RKO (cell line): ENCODE measurements around the gene PER2.
A peak's percentile ranks its signal among the peaks of the same experiment; 100 is the strongest.
"Not testable (repeated sequence)": the region's sequence is repeated elsewhere in the genome, so short reads cannot be mapped to it uniquely, and the experiment has no call there.

Experiments used
- DNase-seq: peaks from one replicate; pipeline ENCODE4 v3.0.0-alpha.2; 2016; ENCODE audit warnings: low spot score

The PER2 gene, protein sequence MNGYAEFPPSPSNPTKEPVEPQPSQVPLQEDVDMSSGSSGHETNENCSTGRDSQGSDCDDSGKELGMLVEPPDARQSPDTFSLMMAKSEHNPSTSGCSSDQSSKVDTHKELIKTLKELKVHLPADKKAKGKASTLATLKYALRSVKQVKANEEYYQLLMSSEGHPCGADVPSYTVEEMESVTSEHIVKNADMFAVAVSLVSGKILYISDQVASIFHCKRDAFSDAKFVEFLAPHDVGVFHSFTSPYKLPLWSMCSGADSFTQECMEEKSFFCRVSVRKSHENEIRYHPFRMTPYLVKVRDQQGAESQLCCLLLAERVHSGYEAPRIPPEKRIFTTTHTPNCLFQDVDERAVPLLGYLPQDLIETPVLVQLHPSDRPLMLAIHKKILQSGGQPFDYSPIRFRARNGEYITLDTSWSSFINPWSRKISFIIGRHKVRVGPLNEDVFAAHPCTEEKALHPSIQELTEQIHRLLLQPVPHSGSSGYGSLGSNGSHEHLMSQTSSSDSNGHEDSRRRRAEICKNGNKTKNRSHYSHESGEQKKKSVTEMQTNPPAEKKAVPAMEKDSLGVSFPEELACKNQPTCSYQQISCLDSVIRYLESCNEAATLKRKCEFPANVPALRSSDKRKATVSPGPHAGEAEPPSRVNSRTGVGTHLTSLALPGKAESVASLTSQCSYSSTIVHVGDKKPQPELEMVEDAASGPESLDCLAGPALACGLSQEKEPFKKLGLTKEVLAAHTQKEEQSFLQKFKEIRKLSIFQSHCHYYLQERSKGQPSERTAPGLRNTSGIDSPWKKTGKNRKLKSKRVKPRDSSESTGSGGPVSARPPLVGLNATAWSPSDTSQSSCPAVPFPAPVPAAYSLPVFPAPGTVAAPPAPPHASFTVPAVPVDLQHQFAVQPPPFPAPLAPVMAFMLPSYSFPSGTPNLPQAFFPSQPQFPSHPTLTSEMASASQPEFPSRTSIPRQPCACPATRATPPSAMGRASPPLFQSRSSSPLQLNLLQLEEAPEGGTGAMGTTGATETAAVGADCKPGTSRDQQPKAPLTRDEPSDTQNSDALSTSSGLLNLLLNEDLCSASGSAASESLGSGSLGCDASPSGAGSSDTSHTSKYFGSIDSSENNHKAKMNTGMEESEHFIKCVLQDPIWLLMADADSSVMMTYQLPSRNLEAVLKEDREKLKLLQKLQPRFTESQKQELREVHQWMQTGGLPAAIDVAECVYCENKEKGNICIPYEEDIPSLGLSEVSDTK (N-terminal part only)

DNA sequence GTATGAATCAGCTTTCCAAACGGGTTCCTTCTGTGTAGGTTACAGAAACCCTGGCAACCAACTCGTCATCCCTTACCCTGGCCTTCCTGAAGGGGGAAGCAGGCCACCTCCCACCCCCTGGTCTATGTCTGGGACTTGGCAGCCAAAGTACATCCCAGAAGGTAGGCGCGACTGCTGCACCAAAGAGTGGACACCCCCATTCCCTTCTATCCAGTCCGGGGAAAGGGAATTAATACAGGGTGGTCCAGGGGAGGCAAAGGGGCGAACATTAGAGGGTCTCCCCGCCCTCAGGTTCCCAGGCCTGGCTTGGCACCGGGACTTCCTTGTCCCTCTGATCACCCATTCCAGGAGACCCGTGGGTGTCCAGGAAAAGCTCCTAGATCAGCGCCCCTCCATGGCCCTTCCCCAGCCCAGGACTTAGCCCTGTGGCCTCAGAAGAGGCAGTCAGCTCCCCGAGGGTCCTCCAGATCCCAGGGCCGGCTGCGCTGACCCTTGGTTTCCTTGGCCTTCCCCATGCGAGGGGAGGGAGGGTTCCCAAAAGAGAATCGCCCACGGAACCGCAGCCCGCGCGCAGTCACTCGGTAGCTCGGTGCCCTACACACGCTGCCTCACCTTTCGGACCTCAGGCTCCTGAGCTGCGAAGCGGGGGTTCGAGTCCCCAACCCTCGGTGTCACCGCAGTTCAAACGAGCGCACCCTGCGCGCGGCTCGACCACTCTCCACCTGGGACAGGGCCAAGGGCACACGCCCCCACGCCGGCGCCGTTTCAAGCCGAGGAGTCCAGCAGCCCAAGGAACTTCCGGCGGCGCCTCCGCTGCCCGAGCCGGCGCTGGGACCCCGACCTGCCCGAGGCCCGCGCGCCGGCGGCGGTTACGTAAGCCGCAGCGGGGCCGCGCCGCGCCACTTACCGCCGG lies at the start of gene PER2:
Gene PER2, minus strand, starts transcription at position 874 of the 913 bp plus-strand sequence. CDS start 10,674 bp downstream, outside the sequence.
- peak; percentile 94 for DNase-seq

DNA sequence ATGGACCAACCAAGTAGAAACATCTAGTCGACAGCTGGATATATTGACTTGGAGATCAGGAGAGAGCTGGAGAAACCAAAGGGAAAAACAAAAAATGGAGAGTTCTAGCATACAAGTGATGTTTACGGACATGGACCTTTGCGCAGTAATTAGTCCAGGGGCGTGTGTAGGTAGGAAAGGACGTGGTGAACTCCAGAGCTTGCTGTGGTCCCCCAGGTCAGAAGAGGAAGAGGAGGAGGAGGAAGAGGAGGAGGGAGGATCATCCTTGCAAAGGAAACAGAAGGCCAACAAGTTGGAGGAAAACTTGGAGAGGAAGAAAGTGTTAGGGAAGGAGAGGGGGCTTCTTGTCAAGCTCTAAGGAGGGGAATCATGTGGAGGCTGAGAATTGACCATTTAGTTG lies 49.4 kb upstream of the PER2 start:
- no peak for DNase-seq

DNA sequence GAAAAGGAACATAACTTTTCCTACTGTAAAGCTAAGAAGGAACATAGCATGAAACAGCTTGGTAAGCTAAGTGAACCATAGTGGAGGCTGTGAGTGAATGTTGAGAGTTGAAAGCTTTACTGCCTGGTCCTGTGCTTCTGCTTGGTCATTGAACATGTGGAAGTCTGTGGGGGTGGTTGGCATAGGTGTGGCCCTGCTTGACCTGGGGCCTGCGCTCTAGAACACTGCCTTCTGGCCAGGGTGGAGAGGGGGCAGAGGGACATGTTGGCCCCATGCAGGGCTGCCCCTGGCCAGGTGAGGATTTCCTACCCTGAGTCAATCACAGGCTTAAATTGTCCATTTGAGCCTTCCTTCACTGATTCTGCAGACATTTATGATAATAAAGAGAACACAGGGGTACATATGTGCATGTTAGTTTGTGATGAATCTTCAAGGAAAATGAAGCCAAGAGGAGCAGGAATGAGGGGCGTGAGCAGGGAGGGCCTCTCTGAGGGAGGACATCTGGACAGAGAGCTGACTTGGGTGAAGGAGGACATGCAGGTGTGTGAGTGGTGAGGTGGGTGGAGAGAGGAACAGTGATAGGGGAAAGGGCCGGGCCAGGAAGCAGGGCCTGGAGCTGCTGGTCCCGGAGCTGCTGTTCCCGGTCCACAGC lies 48.5 kb upstream of the PER2 start:
- no peak for DNase-seq

DNA sequence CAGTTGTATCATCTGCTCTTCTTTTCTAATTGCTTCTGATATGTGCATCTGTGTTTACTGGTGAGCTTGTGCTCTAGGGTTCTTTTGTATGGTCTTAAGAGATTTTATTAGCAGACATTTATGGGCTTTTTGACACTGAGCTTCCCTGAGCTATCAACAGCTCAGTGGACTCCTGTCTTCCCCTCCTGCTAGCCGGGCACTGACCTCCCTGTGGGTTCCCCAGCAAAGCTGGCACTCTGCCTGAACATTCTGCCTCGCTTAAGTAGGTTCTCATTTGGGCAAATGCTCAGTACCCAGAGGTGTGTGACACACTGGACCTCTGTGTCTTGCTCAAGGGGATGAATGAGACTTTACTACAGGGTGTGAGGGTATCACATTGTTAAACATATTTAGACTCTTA lies 47.7 kb upstream of the PER2 start:
- DNase-seq: no peak

DNA sequence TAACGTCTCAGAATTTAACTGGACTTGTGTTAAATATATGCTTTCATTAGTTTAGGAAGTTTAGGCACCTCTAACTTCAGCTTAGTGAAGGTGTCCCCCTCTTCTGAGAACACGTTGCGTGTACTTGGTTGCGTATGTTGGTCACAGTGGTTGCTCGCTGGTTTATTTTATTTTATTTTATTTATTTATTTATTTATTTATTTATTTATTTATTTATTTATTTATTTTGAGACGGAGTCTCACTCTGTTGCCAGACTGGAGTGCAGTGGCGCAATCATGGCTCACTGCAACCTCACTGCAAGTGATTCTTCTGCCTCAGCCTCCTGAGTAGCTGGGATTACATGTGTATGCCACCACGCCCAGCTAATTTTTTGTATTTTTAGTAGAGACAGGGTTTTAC lies 47.2 kb upstream of the PER2 start:
- DNase-seq: not testable (repeated sequence)

DNA sequence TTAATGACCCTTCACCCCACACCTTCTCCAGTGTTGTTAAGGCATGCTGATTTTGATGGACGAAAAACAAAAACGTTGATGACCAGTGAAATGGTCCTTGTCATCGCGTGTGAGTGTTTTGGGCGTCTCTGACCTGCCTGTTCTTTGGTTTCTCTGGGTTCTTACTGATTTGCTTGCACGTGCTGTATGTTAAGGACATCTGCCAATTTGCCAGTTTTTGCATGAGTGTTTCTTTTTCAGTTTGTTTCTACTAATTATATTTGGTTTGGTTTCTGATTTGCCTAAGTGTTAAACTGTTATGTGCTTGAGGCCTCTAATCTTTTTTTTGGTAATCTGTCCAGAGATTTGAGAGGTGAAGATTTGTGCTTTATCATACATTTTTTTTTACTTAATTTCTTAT lies 46.5 kb upstream of the PER2 start:
- DNase-seq: no peak

DNA sequence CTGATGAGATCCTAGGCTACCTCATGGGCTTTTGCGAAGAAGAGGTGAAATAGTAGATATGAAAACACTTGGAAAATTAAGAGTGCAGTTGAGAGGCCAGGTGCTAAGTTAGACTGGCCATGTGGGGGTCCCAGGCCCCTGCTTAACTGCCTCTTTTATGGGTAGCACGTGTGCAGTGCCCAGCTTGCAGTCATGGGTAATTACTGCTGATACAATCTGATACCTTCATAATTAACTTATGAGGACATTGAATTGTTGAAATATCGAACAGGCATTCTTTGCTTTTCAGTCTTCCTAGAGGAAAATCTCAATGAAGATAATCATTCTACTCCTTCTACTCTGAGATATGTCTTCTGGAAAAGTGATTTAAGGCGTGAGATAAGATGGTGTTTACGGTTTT lies 43.5 kb upstream of the PER2 start:
- DNase-seq: no peak

DNA sequence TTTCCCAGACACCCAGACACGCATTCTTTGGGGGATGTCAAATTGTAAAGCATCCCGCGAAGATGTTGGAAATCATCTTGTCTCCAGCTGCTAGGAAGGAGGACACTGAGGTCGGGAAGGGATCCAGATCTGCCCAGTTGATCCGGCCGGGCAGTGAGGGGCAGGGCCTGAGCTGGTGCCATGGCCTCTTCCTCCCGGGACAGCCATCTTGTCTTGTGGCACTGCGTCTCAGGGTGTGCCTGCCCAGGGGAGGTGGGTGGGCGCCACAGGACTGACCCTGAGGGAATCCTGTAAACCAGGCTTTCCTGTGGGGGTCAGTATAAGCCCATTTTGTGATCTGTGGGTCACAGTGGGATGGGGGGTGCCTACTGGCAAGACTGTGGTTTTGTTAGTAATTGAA lies 42.0 kb upstream of the PER2 start:
- DNase-seq: no peak

DNA sequence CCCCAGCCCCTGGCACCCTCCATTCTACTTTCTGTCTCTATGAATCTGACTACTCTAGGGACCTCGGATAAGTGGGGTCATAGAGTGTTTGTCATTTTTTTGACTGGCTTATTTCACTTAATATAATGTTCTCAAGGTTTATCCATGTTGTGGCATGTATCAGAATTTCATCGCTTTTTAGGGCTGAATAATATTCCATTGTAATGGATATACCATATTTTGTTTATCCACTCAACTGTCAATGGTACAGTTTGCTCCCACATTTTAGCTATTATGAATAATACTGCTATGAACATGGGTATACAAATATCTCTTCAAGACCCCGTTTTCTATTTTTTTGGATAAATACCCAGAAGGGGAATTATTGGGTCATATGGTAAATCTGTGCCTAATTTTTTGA lies 39.3 kb upstream of the PER2 start:
- no peak for DNase-seq

DNA sequence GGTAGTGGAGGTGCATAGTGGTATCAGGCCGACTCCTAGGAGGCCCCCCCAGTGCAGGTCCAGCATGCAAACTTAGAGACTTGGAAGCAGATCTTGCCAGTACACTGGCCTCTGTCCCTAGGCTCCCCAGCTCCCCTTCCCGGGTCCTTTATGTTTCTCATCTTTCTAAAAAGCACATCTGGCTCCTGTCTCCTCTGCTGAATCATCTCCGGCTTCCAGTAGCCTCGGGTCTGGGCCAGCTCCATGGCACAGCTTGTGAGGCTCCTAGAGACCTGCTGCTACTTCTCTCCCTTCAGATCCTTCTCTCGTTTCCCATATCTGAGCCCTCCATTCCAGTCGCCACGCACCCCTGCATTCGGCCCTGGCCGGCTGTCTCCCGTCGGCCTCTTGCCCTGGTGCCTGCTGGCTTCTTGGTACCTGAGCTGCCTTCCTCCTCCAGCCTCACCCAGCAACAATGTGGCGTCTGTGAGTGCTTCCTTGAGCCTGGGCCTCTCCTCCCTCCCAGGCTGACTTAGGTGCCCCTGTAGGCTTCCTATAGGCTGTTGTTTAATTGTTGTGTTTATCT lies 38.5 kb upstream of the PER2 start:
- DNase-seq: no peak

DNA sequence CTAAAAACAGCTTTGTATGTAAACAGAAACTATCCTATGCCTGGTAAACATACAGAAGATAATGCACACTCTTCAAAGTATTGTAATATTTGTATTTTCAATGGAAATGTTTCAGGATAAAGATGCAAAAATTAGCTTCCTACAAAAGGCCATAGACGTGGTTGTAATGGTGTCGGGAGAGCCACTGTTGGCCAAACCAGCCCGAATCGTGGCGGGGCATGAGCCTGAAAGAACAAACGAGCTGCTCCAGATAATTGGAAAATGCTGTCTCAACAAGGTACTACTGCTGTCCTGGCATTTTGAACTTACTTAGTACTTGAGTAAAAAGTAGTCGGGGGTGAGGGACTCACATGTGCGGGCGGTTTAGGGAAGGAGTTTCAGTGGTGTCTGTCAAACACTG lies 37.3 kb upstream of the PER2 start:
- no peak for DNase-seq

DNA sequence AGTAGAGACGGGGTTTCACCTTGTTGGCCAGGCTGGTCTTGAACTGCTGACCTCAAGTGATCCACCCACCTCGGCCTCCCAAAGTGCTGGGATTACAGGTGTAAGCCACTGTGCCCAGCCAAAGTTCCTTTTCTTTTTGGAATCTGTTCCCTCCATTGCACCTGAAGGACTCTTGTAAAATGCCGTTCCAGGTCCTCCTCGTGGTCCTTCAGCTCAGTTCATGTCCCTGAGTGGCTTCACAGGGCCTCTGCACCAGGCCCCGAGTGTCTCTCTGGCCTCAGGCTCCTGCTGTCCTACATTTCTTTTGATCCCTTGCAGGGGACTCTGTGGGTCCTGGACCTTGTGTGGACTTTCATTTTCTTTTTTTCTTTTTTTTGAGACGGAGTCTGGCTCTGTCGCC lies 35.8 kb upstream of the PER2 start:
- not testable (repeated sequence) for DNase-seq

DNA sequence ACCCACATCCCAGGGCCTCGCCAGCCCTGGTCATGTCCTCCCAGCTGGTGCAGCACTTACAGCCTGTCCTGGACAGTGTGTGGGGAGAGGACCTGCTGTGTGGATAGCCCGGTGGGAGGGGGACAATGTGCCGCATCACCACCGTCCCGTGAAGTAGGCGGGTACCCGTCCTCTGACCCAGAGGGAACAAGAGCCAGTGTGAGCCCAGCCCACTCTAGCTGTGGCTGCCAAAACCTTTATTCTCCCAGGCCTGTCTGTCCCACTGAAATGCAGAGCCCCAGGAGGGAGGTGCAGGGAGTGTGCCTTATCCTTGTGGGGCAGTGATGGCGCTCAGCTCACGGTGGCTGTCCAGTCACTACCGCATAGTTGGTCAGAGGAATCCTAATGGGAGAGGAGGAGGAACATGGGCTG lies 33.6 kb upstream of the PER2 start:
- no peak for DNase-seq

DNA sequence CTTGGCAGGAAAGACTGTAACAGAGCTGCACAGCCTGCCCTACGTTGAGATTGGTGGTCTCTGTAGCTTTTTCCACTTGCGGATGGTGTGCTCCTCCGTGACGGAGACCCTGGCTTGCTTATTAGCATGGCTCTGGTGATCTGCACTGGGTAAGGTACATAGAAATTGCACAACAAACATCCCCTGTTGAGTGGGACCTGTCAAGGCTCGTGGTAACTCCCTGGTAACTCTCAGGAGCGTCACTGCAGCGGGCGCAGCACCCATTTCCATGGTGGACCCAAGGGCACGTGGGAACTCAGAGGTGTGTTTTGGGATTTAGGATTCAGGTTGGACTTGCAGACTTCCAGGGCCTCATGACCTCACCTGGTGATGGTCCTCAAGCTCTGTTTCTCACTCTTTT lies 33.1 kb upstream of the PER2 start:
- no peak for DNase-seq

DNA sequence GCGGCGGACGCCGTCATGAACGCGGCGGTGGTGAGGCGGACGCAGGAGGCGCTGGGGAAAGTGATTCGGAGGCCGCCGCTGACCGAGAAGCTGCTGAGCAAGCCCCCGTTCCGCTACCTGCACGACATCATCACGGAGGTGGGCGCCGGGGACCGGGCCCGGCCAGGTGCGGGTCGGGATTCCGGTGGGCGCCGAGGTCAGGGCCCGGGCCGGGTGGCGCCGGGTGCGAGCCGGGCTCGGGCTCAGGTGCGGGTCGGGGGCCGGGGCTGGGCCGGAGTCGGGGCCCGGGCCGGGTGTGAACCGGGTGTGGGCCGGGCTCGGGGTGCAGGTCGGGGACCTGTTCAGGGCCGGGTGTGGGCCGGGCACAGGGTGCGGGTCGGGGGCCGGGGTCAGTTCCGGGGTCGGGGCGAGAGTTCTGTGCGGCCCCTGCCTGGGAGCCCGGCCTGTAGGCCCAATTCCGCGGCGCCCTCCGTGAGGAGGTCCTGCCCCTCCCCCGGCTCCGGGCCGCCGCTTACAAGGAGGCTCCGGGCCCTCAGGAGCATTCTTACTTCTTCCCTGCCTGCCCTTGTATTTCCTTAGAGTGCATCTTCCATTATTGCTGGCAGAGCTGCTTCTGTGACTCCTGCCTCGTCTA lies 32.4 kb upstream of the PER2 start:
- DNase-seq: peak; percentile 36

DNA sequence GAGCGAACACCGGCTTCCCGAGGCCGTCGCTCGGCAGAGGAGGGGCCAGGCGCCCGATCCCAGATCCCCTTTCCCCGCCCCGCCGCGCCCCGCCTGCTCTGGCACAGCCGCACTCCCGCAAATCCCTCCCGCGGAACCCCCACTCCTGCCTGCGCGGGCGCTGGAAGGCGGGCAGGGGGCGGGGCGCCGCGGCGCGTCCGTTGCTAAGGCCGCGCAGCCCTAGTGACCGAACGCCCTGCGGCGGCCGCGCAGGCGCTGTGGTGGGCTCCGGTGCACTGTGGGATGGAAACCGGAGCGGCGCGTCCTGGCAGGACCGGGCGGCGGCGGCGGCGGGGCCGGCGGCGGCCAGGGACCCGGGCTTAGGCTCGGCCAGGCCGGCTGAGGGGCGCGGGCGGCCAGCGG lies 31.8 kb upstream of the PER2 start, which contains the start of gene TRAF3IP1:
Gene TRAF3IP1, plus strand, starts transcription at position 273 of the 402 bp plus-strand sequence. CDS start 145 bp downstream, outside the sequence.
- DNase-seq: peak; percentile 89

DNA sequence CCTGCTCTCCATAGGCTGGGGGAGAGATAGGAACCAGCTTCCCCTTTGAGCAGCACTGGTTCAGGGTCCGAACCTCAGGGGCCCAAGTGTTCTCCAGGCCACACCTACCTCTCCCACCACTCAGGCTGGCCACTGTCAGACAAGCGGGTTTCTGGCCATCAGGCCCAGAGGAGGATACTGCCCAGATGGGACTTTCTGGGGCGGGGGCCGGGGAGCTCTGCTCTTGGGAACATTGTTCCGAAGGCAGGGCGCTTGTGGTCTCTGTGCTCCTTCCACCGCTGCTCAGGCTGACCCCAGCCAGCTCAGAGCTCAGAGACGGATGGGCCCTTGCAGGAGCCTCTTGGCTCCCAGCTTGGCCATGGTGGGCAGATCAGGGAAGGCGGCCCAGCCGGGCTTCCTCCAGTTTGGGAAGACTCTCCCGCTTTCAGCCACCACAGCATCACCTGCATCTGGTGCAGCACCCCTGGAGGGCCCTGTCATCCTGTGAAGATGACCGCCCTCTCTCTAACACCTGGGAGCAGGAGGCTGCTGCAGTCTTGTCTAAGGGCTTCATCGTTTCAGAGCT lies 26.7 kb upstream of the PER2 start:
- no peak for DNase-seq

DNA sequence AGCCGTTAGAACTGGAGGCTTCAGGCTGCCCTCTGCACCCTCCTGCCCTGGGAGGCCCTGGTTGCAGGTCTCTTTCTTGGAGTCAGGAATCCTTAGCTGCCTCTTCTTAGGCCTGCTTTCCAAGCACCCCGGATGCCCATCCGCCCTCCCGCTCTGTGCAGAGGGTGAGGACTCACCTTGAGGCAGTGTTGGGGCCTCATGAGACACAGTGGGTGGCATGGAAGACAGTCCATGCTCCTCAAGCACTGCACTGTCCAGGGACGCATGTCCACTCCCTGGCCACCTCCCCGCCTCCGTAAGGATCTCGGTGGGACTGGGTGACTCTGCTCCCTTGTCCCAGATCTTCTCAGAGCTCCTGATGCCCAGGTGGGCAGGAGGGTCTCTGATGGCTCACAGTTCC lies 26.2 kb upstream of the PER2 start:
- no peak for DNase-seq

DNA sequence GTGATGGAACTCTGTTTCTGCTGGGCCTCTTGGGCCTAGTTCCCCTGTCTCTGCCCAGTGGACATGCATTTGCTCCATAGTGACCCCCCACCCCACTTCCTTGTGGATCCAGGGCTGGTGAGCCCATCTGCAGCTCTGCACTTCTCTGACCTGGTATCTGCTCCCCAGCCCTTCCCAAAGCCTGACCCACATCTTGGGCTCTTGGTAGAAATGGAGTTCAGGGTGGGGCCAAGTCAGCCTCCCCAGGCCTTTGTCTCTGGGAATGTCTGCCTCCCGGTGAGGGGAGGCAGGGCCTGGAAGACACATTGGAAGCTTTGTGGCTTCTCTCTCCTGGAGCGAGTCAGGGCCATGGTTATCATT lies 25.6 kb upstream of the PER2 start:
- DNase-seq: no peak
